Measurements from ENCODE around the gene CHST13.
"Not testable (repeated sequence)": the region's sequence is repeated elsewhere in the genome, so short reads cannot be mapped to it uniquely, and the experiment has no call there.

Gene CHST13

GRCh38 chr3:126558336-126559071, 34.5 kb downstream of the CHST13 start, which contains the start of gene C3orf22:
TSS of gene C3orf22 (minus strand) at chr3:126558932. CDS start at chr3:126553390, 5,542 bp downstream.
- intact Hi-C loops (cut with DNase I): no loop called here

GRCh38 chr3:126562737-126563276, 38.9 kb downstream of the CHST13 start:
- intact Hi-C loops (cut with DNase I): no loop called here

More at GRCh38 chr3:126558336-126559071, 34.5 kb downstream of the CHST13 start, which contains the start of gene C3orf22:
- DNase-seq: peak in 22 of 42 donors; percentile 0 to 36 (median 4)

GRCh38 chr3:126567696-126568438, 43.9 kb downstream of the CHST13 start:
- DNase-seq: peak in 5 of 42 donors; percentile 22 to 42 (median 32)
- intact Hi-C loops (cut with DNase I): no loop called here

More at GRCh38 chr3:126562737-126563276, 38.9 kb downstream of the CHST13 start:
- no peak for DNase-seq

- intact Hi-C loops (cut with DNase I): no loop called here
- peak in 1 of 42 donors; percentile 13 for DNase-seq
Observed at GRCh38 chr3:126568776-126569342, 44.9 kb downstream of the CHST13 start.

GRCh38 chr3:126569390-126569975, 45.5 kb downstream of the CHST13 start:
- DNase-seq: peak in 2 of 42 donors; percentile 32 to 36
- intact Hi-C loops (cut with DNase I): no loop called here

- intact Hi-C loops (cut with DNase I): no loop called here
- DNase-seq: peak in 1 of 42 donors; percentile 33
Observed at GRCh38 chr3:126570103-126570541, 46.2 kb downstream of the CHST13 start.

- intact Hi-C loops (cut with DNase I): no loop called here
- DNase-seq: no peak
Observed at GRCh38 chr3:126571078-126571477, 47.1 kb downstream of the CHST13 start.

- intact Hi-C loops (cut with DNase I): no loop called here
- DNase-seq: peak in 1 of 42 donors; percentile 23
Observed at GRCh38 chr3:126573492-126574117, 49.6 kb downstream of the CHST13 start.

GRCh38 chr3:126577261-126577660, 53.3 kb downstream of the CHST13 start:
- intact Hi-C loops (cut with DNase I): no loop called here
- no peak for DNase-seq

GRCh38 chr3:126578702-126579101, 54.7 kb downstream of the CHST13 start:
- no peak for DNase-seq
- intact Hi-C loops (cut with DNase I): no loop called here

- intact Hi-C loops (cut with DNase I): no loop called here
- DNase-seq: no peak
Observed at GRCh38 chr3:126580746-126581145, 56.8 kb downstream of the CHST13 start.

GRCh38 chr3:126581569-126581968, 57.6 kb downstream of the CHST13 start:
- DNase-seq: no peak
- intact Hi-C loops (cut with DNase I): no loop called here

- intact Hi-C loops (cut with DNase I): no loop called here
- no peak for DNase-seq
Observed at GRCh38 chr3:126582311-126582710, 58.4 kb downstream of the CHST13 start.

- DNase-seq; intact Hi-C loops (cut with DNase I): not testable (repeated sequence)
Observed at GRCh38 chr3:126591515-126591914, 67.6 kb downstream of the CHST13 start.
